CD4-positive, alpha-beta T cell treated with Interferon alpha-2 for 1 hour (primary cell): ENCODE data around the gene ING4.

Source experiments
- DNase-seq, 2 donors: peaks; one replicate each; pipeline ENCODE4 v3.0.0-alpha.2; 2020 to 2022

The ING4 gene

GRCh38 chr12:6632026-6632983 is 30.6 kb downstream of the ING4 start:
- DNase-seq: peak; percentile 50 to 70

- DNase-seq: peak in 1 of 2 donors; percentile 36
Observed at GRCh38 chr12:6631549-6631961, 31.4 kb downstream of the ING4 start.

GRCh38 chr12:6630736-6631135 is 32.2 kb downstream of the ING4 start:
- no peak for DNase-seq

GRCh38 chr12:6627616-6628015 is 35.3 kb downstream of the ING4 start:
- DNase-seq: peak in 1 of 2 donors; percentile 65

GRCh38 chr12:6626654-6627283 is 36.1 kb downstream of the ING4 start:
- DNase-seq: no peak

GRCh38 chr12:6620885-6621274 is 42.0 kb downstream of the ING4 start:
- no peak for DNase-seq

- DNase-seq: peak; percentile 61 to 64
Observed at GRCh38 chr12:6620137-6620884, 42.6 kb downstream of the ING4 start.

- no peak for DNase-seq
Observed at GRCh38 chr12:6618483-6619225, 44.3 kb downstream of the ING4 start.

GRCh38 chr12:6615802-6616201 is 47.1 kb downstream of the ING4 start:
- DNase-seq: no peak

- DNase-seq: no peak
Observed at GRCh38 chr12:6614513-6615172, 48.3 kb downstream of the ING4 start.

- DNase-seq: peak; percentile 80 to 84
Observed at GRCh38 chr12:6613776-6614512, 49.0 kb downstream of the ING4 start.

GRCh38 chr12:6613015-6613775 is 49.7 kb downstream of the ING4 start:
- peak; percentile 51 to 70 for DNase-seq

GRCh38 chr12:6612652-6613014 is 50.3 kb downstream of the ING4 start:
- DNase-seq: no peak

- peak in 1 of 2 donors; percentile 48 for DNase-seq
Observed at GRCh38 chr12:6612247-6612646, 50.7 kb downstream of the ING4 start.

GRCh38 chr12:6608592-6609281 is 54.2 kb downstream of the ING4 start:
- DNase-seq: peak in 1 of 2 donors; percentile 41

GRCh38 chr12:6607751-6608591 is 54.9 kb downstream of the ING4 start:
- DNase-seq: peak; percentile 68 to 83

- peak; percentile 75 to 76 for DNase-seq
Observed at GRCh38 chr12:6606331-6607131, 56.4 kb downstream of the ING4 start.
